PC-9 (cell line): Measurements from ENCODE around the gene CELF2.

Experiments
- EZH2 ChIP-seq: fragments of 200-600 bp; sonication (generic); IDR thresholded peaks from 2 replicates; pipeline ENCODE4 v1.8.0; 2017; ENCODE audit warnings: antibody characterized with exemption, low read depth
- TF ChIP-seq, protein P1 (sequence below): fragments of 200-600 bp; sonication (generic); conservative IDR thresholded peaks from 2 replicates; pipeline ENCODE4 v1.6.1; 2017; ENCODE audit warnings: mixed run types, antibody characterized with exemption, mild to moderate bottlenecking, moderate library complexity

GRCh38 chr10:11108356-11108755, 90.7 kb downstream of the CELF2 start:
- TF ChIP-seq, protein P1, sequence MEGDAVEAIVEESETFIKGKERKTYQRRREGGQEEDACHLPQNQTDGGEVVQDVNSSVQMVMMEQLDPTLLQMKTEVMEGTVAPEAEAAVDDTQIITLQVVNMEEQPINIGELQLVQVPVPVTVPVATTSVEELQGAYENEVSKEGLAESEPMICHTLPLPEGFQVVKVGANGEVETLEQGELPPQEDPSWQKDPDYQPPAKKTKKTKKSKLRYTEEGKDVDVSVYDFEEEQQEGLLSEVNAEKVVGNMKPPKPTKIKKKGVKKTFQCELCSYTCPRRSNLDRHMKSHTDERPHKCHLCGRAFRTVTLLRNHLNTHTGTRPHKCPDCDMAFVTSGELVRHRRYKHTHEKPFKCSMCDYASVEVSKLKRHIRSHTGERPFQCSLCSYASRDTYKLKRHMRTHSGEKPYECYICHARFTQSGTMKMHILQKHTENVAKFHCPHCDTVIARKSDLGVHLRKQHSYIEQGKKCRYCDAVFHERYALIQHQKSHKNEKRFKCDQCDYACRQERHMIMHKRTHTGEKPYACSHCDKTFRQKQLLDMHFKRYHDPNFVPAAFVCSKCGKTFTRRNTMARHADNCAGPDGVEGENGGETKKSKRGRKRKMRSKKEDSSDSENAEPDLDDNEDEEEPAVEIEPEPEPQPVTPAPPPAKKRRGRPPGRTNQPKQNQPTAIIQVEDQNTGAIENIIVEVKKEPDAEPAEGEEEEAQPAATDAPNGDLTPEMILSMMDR = no peak
- no peak for TF ChIP-seq EZH2
